SK-N-SH treated with all-trans-retinoic acid at 6 μM for 48 hours (cell line): ENCODE data around the gene FASLG.

Experiments used
- ARNTL ChIP-seq: fragments of 450-650 bp; formaldehyde crosslinking; IDR thresholded peaks from 2 replicates; pipeline ENCODE4 v1.5.0; 2020; ENCODE audit warnings: low read depth, mild to moderate bottlenecking, moderate library complexity, borderline replicate concordance
- BACH2 ChIP-seq: fragments of 250-450 bp; sonication (Bioruptor Pico); IDR thresholded peaks from 2 replicates; pipeline ENCODE4 v1.9.0; 2021; ENCODE audit warnings: mild to moderate bottlenecking, borderline replicate concordance
- CSDC2 ChIP-seq: fragments of 250-450 bp; sonication (Bioruptor Pico); IDR thresholded peaks from 2 replicates; pipeline ENCODE4 v1.5.0; 2020; ENCODE audit warnings: mild to moderate bottlenecking, moderate library complexity
- ESRRG ChIP-seq: fragments of 250-450 bp; sonication (Bioruptor Pico); IDR thresholded peaks from 2 replicates; pipeline ENCODE4 v1.6.1; 2021; ENCODE audit warnings: mild to moderate bottlenecking
- PATZ1 ChIP-seq: fragments of 250-450 bp; sonication (Bioruptor Pico); IDR thresholded peaks from 2 replicates; pipeline ENCODE4 v1.8.0; 2020; ENCODE audit warnings: mild to moderate bottlenecking, moderate library complexity, borderline replicate concordance
- PPARA ChIP-seq: fragments of 250-450 bp; sonication (Bioruptor Pico); IDR thresholded peaks from 2 replicates; pipeline ENCODE4 v1.5.0; 2020; ENCODE audit warnings: mild to moderate bottlenecking, borderline replicate concordance
- RARB ChIP-seq: fragments of 250-450 bp; sonication (Bioruptor Pico); IDR thresholded peaks from 2 replicates; pipeline ENCODE4 v1.8.0; 2021; ENCODE audit warnings: mild to moderate bottlenecking, moderate library complexity
- TSHZ2 ChIP-seq: fragments of 250-450 bp; sonication (Bioruptor Pico); IDR thresholded peaks from 2 replicates; pipeline ENCODE4 v1.5.0; 2020; ENCODE audit warnings: mild to moderate bottlenecking, moderate library complexity
- ZC3H10 ChIP-seq: fragments of 250-450 bp; sonication (Bioruptor Pico); IDR thresholded peaks from 2 replicates; pipeline ENCODE4 v1.5.1; 2021; ENCODE audit warnings: mild to moderate bottlenecking, moderate library complexity
- ZFP3 ChIP-seq: fragments of 250-450 bp; sonication (Bioruptor Pico); IDR thresholded peaks from 2 replicates; pipeline ENCODE4 v1.5.0; 2020; ENCODE audit warnings: mild to moderate bottlenecking, moderate library complexity
- ZFP30 ChIP-seq: fragments of 450-650 bp; formaldehyde crosslinking; IDR thresholded peaks from 2 replicates; pipeline ENCODE4 v1.5.0; 2022; ENCODE audit warnings: mild to moderate bottlenecking, moderate library complexity
- ZNF565 ChIP-seq: fragments of 450-650 bp; formaldehyde crosslinking; conservative IDR thresholded peaks from 2 replicates; pipeline ENCODE4 v1.5.0; 2020; ENCODE audit warnings: low read depth, mild to moderate bottlenecking, moderate library complexity
- TF ChIP-seq, protein P1 (sequence below): fragments of 250-450 bp; sonication (Bioruptor Pico); IDR thresholded peaks from 2 replicates; pipeline ENCODE4 v1.5.1; 2020; ENCODE audit warnings: low read depth, mild to moderate bottlenecking, moderate library complexity

DNA sequence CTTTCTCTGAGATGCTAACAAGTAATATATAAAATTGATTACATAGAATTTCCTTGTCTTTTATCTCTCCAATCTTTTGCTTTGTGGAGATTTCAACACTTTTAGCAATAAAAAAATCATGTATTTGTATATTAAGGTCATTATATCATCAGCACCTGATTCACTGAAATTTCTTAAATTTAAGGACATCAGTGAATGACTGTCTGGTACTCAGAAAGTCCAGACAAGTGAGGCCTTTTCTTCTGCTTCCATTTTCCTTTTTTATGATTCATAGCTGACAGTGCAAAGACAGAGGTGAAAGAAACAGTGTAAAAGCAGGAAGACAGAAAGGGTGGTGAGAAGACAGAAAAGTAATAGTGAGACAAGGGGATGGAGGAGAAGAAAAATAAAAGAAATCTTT is 54.6 kb downstream of the FASLG start:
- TF ChIP-seq, protein P1, sequence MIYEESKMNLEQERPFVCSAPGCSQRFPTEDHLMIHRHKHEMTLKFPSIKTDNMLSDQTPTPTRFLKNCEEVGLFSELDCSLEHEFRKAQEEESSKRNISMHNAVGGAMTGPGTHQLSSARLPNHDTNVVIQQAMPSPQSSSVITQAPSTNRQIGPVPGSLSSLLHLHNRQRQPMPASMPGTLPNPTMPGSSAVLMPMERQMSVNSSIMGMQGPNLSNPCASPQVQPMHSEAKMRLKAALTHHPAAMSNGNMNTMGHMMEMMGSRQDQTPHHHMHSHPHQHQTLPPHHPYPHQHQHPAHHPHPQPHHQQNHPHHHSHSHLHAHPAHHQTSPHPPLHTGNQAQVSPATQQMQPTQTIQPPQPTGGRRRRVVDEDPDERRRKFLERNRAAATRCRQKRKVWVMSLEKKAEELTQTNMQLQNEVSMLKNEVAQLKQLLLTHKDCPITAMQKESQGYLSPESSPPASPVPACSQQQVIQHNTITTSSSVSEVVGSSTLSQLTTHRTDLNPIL, result no peak
- no peak for TF ChIP-seq ESRRG (CRISPR knock-in tag)
- no peak for TF ChIP-seq PATZ1 (CRISPR knock-in tag)
- no peak for TF ChIP-seq BACH2
- no peak for TF ChIP-seq RARB (CRISPR knock-in tag)
- no peak for TF ChIP-seq ZC3H10 (CRISPR knock-in tag)
- TF ChIP-seq TSHZ2 (CRISPR knock-in tag), result no peak
- TF ChIP-seq ZFP3, result no peak
- TF ChIP-seq CSDC2 (CRISPR knock-in tag), result no peak
- no peak for TF ChIP-seq PPARA (CRISPR knock-in tag)
- no peak for TF ChIP-seq ZFP30 (CRISPR knock-in tag)
- TF ChIP-seq ZNF565, result no peak
- no peak for TF ChIP-seq ARNTL
